ENCODE data around the gene RIN3. TPM values are rescaled to one million over a fixed set of nuclear protein-coding genes. Genes with fewer than 3 reads are reported as not detected.

Gene RIN3
- total RNA-seq, 1 donor from 2014 or later: 0.22 TPM

GRCh38 chr14:92726933-92727262 lies 213.3 kb downstream of the RIN3 start:
- no peak overlapping the region for H3K4me2 ChIP-seq
- no peak overlapping the region for H2AFZ ChIP-seq (replicated peaks)
- no peaks in the 10 kb centered on the region for H3K27me3 ChIP-seq
- H3K4me1 ChIP-seq: peaks cover 7% of the 10 kb centered on the region
- peaks cover 26% of the 10 kb centered on the region for H3K36me3 Mint-ChIP-seq
- no peak overlapping the region for H3K4me3 ChIP-seq
- peaks cover 2% of the 10 kb centered on the region for H3K4me1 Mint-ChIP-seq
- no peaks in the 10 kb centered on the region for H3K9me3 ChIP-seq (ENCODE audit: low read depth)
- peaks cover 4% of the 10 kb centered on the region for H3F3A ChIP-seq (ENCODE audit: low read depth)
- peaks cover 5% of the 10 kb centered on the region for H4K20me1 ChIP-seq (ENCODE audit: low read depth)
- no peak overlapping the region for H3K27ac ChIP-seq
- no peaks in the 10 kb centered on the region for H3K36me3 ChIP-seq
- H3K9me3 Mint-ChIP-seq: peaks cover 2% of the 10 kb centered on the region
- no peak overlapping the region for H3K27ac Mint-ChIP-seq
- no peak overlapping the region for H3K9ac ChIP-seq
- H3K4me3 Mint-ChIP-seq: no peak overlapping the region
- DNase-seq (ENCODE audit: low spot score): no peak
- no peaks in the 10 kb centered on the region for H3K27me3 Mint-ChIP-seq (ENCODE audit: insufficient read depth, low read depth)
- no peak for TF ChIP-seq EZH2phosphoT487 (IDR thresholded peaks at IDR 0.05)
- no peak for TF ChIP-seq EZH2 (IDR thresholded peaks at IDR 0.05)
- H3K79me2 ChIP-seq (ENCODE audit: low read depth): peaks cover 9% of the 10 kb centered on the region

GRCh38 chr14:92728759-92729364 lies 215.3 kb downstream of the RIN3 start:
- H3K9ac ChIP-seq: no peak overlapping the region
- peaks cover 7% of the 10 kb centered on the region for H3K4me1 ChIP-seq
- H2AFZ ChIP-seq (replicated peaks): no peak overlapping the region
- Mint-ChIP-seq H3K27ac (no peak overlapping the region), H3K4me1 (peaks cover 2% of the 10 kb centered on the region), H3K4me3 (no peak overlapping the region), H3K36me3 (peaks cover 29% of the 10 kb centered on the region), H3K9me3 (no peaks in the 10 kb centered on the region), H3K27me3 (ENCODE audit: insufficient read depth, low read depth) (peaks cover 2% of the 10 kb centered on the region)
- DNase-seq (ENCODE audit: low spot score): no peak
- H3F3A ChIP-seq (ENCODE audit: low read depth): peaks cover 4% of the 10 kb centered on the region
- TF ChIP-seq EZH2phosphoT487 (IDR thresholded peaks at IDR 0.05): no peak
- TF ChIP-seq EZH2 (IDR thresholded peaks at IDR 0.05): no peak
- no peak for TF ChIP-seq CTCF (IDR thresholded peaks at IDR 0.05)
- H3K4me3 ChIP-seq: no peak overlapping the region
- H3K4me2 ChIP-seq: no peak overlapping the region
- no peaks in the 10 kb centered on the region for H3K27me3 ChIP-seq
- H3K79me2 ChIP-seq (ENCODE audit: low read depth): no peaks in the 10 kb centered on the region
- H4K20me1 ChIP-seq (ENCODE audit: low read depth): peaks cover 5% of the 10 kb centered on the region
- H3K27ac ChIP-seq: no peak overlapping the region
- H3K9me3 ChIP-seq (ENCODE audit: low read depth): no peaks in the 10 kb centered on the region
- no peaks in the 10 kb centered on the region for H3K36me3 ChIP-seq

- H3K9ac ChIP-seq: no peak overlapping the region
- H3K79me2 ChIP-seq (ENCODE audit: low read depth): peaks cover under 1% of the 10 kb centered on the region
- peaks cover 8% of the 10 kb centered on the region for H4K20me1 ChIP-seq (ENCODE audit: low read depth)
- no peak overlapping the region for H2AFZ ChIP-seq (replicated peaks)
- H3K27ac Mint-ChIP-seq: no peak overlapping the region
- peaks cover 2% of the 10 kb centered on the region for H3K4me1 Mint-ChIP-seq
- peaks cover 26% of the 10 kb centered on the region for H3K36me3 Mint-ChIP-seq
- no peak for TF ChIP-seq EZH2 (IDR thresholded peaks at IDR 0.05)
- no peak for TF ChIP-seq CTCF (IDR thresholded peaks at IDR 0.05)
- no peak for TF ChIP-seq EZH2phosphoT487 (IDR thresholded peaks at IDR 0.05)
- peaks cover 7% of the 10 kb centered on the region for H3K4me1 ChIP-seq
- no peak overlapping the region for H3K4me3 ChIP-seq
- no peaks in the 10 kb centered on the region for H3K9me3 Mint-ChIP-seq
- H3K36me3 ChIP-seq: no peaks in the 10 kb centered on the region
- no peak overlapping the region for H3K4me2 ChIP-seq
- no peaks in the 10 kb centered on the region for H3K9me3 ChIP-seq (ENCODE audit: low read depth)
- peaks cover 2% of the 10 kb centered on the region for H3K27me3 Mint-ChIP-seq (ENCODE audit: insufficient read depth, low read depth)
- no peaks in the 10 kb centered on the region for H3K27me3 ChIP-seq
- H3K27ac ChIP-seq: peak overlapping the region; percentile 37
- H3F3A ChIP-seq (ENCODE audit: low read depth): peaks cover 4% of the 10 kb centered on the region
- no peak overlapping the region for H3K4me3 Mint-ChIP-seq
- DNase-seq (ENCODE audit: low spot score): no peak
These were observed 216.2 kb downstream of the RIN3 start for GRCh38 chr14:92729634-92730358.

GRCh38 chr14:92731622-92732115 lies 218.1 kb downstream of the RIN3 start:
- Histone ChIP-seq H3K27ac (no peak overlapping the region), H3K36me3 (no peaks in the 10 kb centered on the region), H2AFZ (replicated peaks) (no peak overlapping the region), H3K4me3 (no peak overlapping the region), H3K4me1 (peaks cover 7% of the 10 kb centered on the region), H3K9me3 (ENCODE audit: low read depth) (no peaks in the 10 kb centered on the region), H3K79me2 (ENCODE audit: low read depth) (peaks cover 10% of the 10 kb centered on the region), H3K9ac (no peak overlapping the region), H4K20me1 (ENCODE audit: low read depth) (peaks cover 8% of the 10 kb centered on the region), H3F3A (ENCODE audit: low read depth) (peaks cover 4% of the 10 kb centered on the region), H3K4me2 (no peak overlapping the region), H3K27me3 (no peaks in the 10 kb centered on the region)
- Mint-ChIP-seq H3K9me3 (no peaks in the 10 kb centered on the region), H3K4me3 (no peak overlapping the region), H3K36me3 (peaks cover 21% of the 10 kb centered on the region), H3K27ac (no peak overlapping the region), H3K4me1 (peaks cover 2% of the 10 kb centered on the region), H3K27me3 (ENCODE audit: insufficient read depth, low read depth) (peaks cover 2% of the 10 kb centered on the region)
- no peak for DNase-seq (ENCODE audit: low spot score)
- no peak for TF ChIP-seq EZH2phosphoT487 (IDR thresholded peaks at IDR 0.05)
- TF ChIP-seq EZH2 (IDR thresholded peaks at IDR 0.05): no peak
- no peak for TF ChIP-seq CTCF (IDR thresholded peaks at IDR 0.05)

Measured in neural progenitor cell (in vitro differentiated cells).